T-helper 2 cell treated with Interferon-gamma antibody and Interleukin-4, amounts not matched to agents 5 μg/mL and 100 μg/mL, for 36 hours (primary cell): ENCODE results near the gene CD36.
"Not testable (repeated sequence)": the region's sequence is repeated elsewhere in the genome, so short reads cannot be mapped to it uniquely, and the experiment has no call there.

Experiments
- DNase-seq: peaks from one replicate; pipeline ENCODE4 v3.0.0; 2021; ENCODE audit warnings: low spot score
- H3K27ac Mint-ChIP-seq: one replicate; pipeline ENCODE4 v1.8.0; 2021; ENCODE audit warnings: mild to moderate bottlenecking, mixed read lengths
- H3K27me3 Mint-ChIP-seq: one replicate; pipeline ENCODE4 v1.8.0; 2021; ENCODE audit warnings: low read depth, mixed read lengths
- H3K36me3 Mint-ChIP-seq: one replicate; pipeline ENCODE4 v1.8.0; 2021; ENCODE audit warnings: low read depth, mixed read lengths
- H3K4me1 Mint-ChIP-seq: one replicate; pipeline ENCODE4 v1.8.0; 2021; ENCODE audit warnings: low read depth, mixed read lengths
- H3K4me3 Mint-ChIP-seq: one replicate; pipeline ENCODE4 v1.8.0; 2022; ENCODE audit warnings: mild to moderate bottlenecking, moderate library complexity, mixed read lengths
- H3K9me3 Mint-ChIP-seq: one replicate; pipeline ENCODE4 v1.8.0; 2021; ENCODE audit warnings: mixed read lengths

The CD36 gene

GRCh38 chr7:80650030-80650429 is 11.6 kb downstream of the CD36 start:
- no peak overlapping the region for H3K27ac Mint-ChIP-seq
- H3K4me3 Mint-ChIP-seq, result no peak overlapping the region
- no peak for DNase-seq
- no peaks in the 10 kb centered on the region for H3K9me3 Mint-ChIP-seq
- no peaks in the 10 kb centered on the region for H3K36me3 Mint-ChIP-seq
- H3K27me3 Mint-ChIP-seq, result no peaks in the 10 kb centered on the region
- no peaks in the 10 kb centered on the region for H3K4me1 Mint-ChIP-seq

- no peaks in the 10 kb centered on the region for H3K27me3 Mint-ChIP-seq
- H3K36me3 Mint-ChIP-seq, result no peaks in the 10 kb centered on the region
- H3K27ac Mint-ChIP-seq, result no peak overlapping the region
- H3K9me3 Mint-ChIP-seq, result no peaks in the 10 kb centered on the region
- DNase-seq, result no peak
- no peaks in the 10 kb centered on the region for H3K4me1 Mint-ChIP-seq
- H3K4me3 Mint-ChIP-seq, result no peak overlapping the region
Observed at GRCh38 chr7:80651471-80651870, 13.0 kb downstream of the CD36 start.

GRCh38 chr7:80653244-80653643 is 14.8 kb downstream of the CD36 start:
- no peak overlapping the region for H3K27ac Mint-ChIP-seq
- H3K27me3 Mint-ChIP-seq, result no peaks in the 10 kb centered on the region
- H3K36me3 Mint-ChIP-seq, result no peaks in the 10 kb centered on the region
- no peak overlapping the region for H3K4me3 Mint-ChIP-seq
- H3K9me3 Mint-ChIP-seq, result no peaks in the 10 kb centered on the region
- no peaks in the 10 kb centered on the region for H3K4me1 Mint-ChIP-seq
- DNase-seq, result no peak

GRCh38 chr7:80654887-80655340 is 16.5 kb downstream of the CD36 start:
- Mint-ChIP-seq H3K4me3 (no peak overlapping the region), H3K27me3 (no peaks in the 10 kb centered on the region), H3K4me1 (no peaks in the 10 kb centered on the region), H3K27ac (no peak overlapping the region), H3K36me3 (no peaks in the 10 kb centered on the region), H3K9me3 (no peaks in the 10 kb centered on the region)
- no peak for DNase-seq

DNA sequence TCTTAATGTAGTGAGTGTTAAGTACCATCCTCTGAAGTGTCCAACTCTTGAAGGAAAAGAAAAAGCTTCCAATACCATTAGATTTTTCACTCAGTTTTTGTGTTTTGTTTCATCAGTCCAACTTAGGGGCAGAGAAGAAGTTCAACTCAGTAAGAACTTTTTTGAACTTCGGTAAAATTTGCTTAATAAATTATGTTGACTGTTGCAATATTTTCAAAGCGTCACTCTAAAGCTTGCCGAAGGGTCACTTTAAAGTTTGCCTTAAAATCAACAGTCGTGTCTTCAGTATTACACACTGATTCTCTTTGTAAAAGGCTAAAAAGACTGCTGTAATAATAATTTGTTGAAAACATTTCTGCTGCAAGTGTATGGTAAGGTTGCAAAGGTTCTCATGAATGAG is 17.6 kb downstream of the CD36 start:
- H3K27me3 Mint-ChIP-seq, result no peaks in the 10 kb centered on the region
- H3K9me3 Mint-ChIP-seq, result no peaks in the 10 kb centered on the region
- no peaks in the 10 kb centered on the region for H3K36me3 Mint-ChIP-seq
- no peak overlapping the region for H3K27ac Mint-ChIP-seq
- H3K4me1 Mint-ChIP-seq, result no peaks in the 10 kb centered on the region
- H3K4me3 Mint-ChIP-seq, result no peak overlapping the region
- no peak for DNase-seq

DNA sequence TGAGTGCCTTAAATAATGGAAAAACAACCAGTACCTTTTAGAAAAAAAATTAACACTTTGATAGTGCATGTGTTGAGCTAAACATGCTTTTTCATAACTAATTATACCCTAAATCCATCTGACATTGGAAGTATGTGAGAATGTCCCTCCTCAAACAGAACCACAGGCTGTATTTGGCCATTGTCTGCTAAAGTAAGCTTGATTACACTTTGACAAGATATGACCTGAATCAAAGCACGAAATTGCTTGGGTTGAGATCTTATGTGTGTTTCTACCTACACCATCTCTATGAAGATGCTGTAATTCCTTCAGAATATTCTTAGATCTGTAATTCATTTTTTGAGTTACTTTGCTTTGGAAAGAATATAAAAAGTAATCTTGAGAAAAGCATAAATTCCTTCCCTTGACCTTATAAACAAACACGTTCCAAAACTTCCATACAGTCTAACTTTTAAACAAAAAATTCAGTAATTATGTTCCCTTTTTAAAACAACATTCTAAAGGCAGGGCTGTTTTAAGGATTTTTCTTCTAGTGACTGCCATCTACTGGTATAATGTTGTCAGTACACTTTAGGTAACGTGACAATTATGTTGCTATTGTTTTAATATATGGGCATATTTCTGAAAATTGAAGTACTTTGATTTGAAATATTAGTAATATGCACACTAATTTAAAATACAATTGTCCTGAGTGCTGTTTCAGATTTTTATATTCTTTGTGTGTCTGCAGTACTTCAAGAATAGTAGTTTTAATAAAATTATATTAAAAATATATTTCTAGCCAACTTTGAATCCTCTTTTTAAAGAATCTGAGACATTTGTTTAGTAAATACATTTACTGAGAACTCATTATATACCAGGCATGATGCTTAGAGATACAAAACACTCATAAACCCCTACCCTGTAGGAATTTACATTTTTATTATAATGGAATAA is 20.9 kb downstream of the CD36 start:
- H3K4me1 Mint-ChIP-seq, result no peaks in the 10 kb centered on the region
- no peaks in the 10 kb centered on the region for H3K9me3 Mint-ChIP-seq
- H3K36me3 Mint-ChIP-seq, result no peaks in the 10 kb centered on the region
- H3K4me3 Mint-ChIP-seq, result no peak overlapping the region
- no peak for DNase-seq
- H3K27me3 Mint-ChIP-seq, result no peaks in the 10 kb centered on the region
- no peak overlapping the region for H3K27ac Mint-ChIP-seq

DNA sequence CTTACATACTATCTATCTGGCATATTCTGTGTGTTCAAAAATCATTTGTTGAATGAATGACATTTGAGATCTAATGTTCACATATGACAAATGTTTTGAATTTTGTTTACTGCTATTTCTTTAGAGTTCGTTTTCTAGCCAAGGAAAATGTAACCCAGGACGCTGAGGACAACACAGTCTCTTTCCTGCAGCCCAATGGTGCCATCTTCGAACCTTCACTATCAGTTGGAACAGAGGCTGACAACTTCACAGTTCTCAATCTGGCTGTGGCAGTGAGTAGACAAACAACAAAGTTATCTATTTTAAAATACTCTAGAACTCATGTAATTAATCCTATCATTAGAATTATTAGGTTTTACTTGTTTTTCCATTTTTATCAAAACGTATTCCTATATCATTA is 22.5 kb downstream of the CD36 start:
- no peaks in the 10 kb centered on the region for H3K9me3 Mint-ChIP-seq
- H3K27me3 Mint-ChIP-seq, result no peaks in the 10 kb centered on the region
- no peaks in the 10 kb centered on the region for H3K4me1 Mint-ChIP-seq
- H3K4me3 Mint-ChIP-seq, result no peak overlapping the region
- DNase-seq, result no peak
- no peak overlapping the region for H3K27ac Mint-ChIP-seq
- no peaks in the 10 kb centered on the region for H3K36me3 Mint-ChIP-seq

GRCh38 chr7:80661729-80662128 is 23.3 kb downstream of the CD36 start:
- DNase-seq, result no peak
- Mint-ChIP-seq H3K4me3 (no peak overlapping the region), H3K27ac (no peak overlapping the region), H3K36me3 (no peaks in the 10 kb centered on the region), H3K27me3 (no peaks in the 10 kb centered on the region), H3K4me1 (no peaks in the 10 kb centered on the region), H3K9me3 (no peaks in the 10 kb centered on the region)

DNA sequence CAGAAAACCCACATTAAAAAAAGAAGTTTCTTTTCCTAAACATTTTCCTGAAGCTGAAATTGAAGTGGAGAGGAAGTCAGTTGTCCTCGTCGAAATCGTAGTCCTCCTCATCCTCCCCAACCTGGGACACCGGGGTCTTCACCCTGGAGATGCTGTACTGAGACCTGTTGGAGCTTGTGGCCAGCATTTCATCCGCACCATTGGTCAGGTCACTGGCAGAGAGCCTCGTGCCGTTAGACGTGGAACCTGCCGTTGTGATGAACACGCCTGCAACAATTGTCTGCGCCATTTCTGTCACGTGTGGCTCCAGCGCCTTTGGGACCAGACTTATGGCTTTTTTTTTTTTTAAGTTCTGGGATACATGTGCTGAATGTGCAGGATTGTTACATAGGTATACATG is 23.8 kb downstream of the CD36 start:
- no peaks in the 10 kb centered on the region for H3K4me1 Mint-ChIP-seq
- DNase-seq, result no peak
- no peaks in the 10 kb centered on the region for H3K36me3 Mint-ChIP-seq
- H3K27ac Mint-ChIP-seq, result no peak overlapping the region
- H3K4me3 Mint-ChIP-seq, result no peak overlapping the region
- no peaks in the 10 kb centered on the region for H3K9me3 Mint-ChIP-seq
- H3K27me3 Mint-ChIP-seq, result no peaks in the 10 kb centered on the region

DNA sequence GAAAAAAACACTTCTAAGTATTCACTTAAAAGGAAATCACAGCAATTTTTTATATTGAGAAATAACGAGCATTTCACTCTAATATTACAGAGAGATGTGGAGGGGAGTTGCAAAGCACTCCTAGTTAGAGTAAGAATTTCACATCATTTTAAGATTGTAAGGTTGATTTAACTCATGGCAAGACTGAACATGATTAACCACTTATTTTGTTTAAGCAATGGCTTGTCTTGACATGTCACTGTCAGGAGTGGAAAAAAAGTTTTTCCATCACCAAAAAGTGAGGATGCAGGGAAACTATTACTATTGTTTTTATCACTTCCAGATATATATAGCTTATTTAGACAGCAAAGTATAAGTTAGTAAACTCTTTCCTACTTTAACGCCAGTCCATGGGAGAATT is 27.1 kb downstream of the CD36 start:
- H3K9me3 Mint-ChIP-seq, result no peaks in the 10 kb centered on the region
- H3K4me3 Mint-ChIP-seq, result no peak overlapping the region
- H3K27ac Mint-ChIP-seq, result no peak overlapping the region
- H3K4me1 Mint-ChIP-seq, result no peaks in the 10 kb centered on the region
- H3K27me3 Mint-ChIP-seq, result no peaks in the 10 kb centered on the region
- no peaks in the 10 kb centered on the region for H3K36me3 Mint-ChIP-seq
- no peak for DNase-seq

DNA sequence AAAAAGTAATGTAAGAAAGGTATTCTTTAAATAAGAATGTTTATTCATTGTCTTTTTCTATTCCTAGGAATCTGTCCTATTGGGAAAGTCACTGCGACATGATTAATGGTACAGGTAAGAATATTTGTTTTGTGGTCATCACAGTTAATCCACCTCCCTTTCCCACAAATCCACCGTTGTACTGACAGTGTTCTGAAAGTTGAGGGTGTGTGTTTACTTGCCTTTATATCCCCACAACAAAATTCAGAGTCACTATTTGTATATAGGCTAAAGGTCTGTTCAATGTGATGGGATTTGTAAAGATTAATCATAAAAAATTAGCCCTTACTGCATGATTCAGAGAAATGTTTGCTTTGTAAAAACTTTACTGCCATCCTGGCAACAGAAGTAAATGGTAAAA is 27.9 kb downstream of the CD36 start:
- Mint-ChIP-seq H3K4me3 (no peak overlapping the region), H3K36me3 (no peaks in the 10 kb centered on the region), H3K9me3 (no peaks in the 10 kb centered on the region), H3K27ac (no peak overlapping the region), H3K4me1 (no peaks in the 10 kb centered on the region), H3K27me3 (no peaks in the 10 kb centered on the region)
- DNase-seq, result no peak

GRCh38 chr7:80669367-80669766 is 30.9 kb downstream of the CD36 start:
- DNase-seq, H3K4me1 Mint-ChIP-seq, H3K27ac Mint-ChIP-seq, H3K4me3 Mint-ChIP-seq, H3K9me3 Mint-ChIP-seq, H3K27me3 Mint-ChIP-seq, H3K36me3 Mint-ChIP-seq: not testable (repeated sequence)

DNA sequence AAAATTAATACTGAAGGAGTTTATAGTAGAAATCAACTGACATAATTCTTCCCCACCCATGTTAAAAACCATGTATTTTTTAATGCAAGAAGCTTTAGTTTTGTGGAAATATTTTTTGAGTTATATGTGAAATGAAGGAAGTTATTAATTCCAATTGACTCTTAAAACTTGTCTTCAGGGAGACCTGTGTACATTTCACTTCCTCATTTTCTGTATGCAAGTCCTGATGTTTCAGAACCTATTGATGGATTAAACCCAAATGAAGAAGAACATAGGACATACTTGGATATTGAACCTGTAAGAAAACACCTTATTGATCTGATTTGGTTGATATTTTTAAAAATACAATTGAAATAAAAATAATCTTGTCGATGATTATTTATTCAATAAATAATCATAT is 33.3 kb downstream of the CD36 start:
- Mint-ChIP-seq H3K27me3 (no peaks in the 10 kb centered on the region), H3K9me3 (no peaks in the 10 kb centered on the region), H3K4me1 (no peaks in the 10 kb centered on the region), H3K36me3 (no peaks in the 10 kb centered on the region), H3K4me3 (no peak overlapping the region), H3K27ac (no peak overlapping the region)
- DNase-seq, result no peak

DNA sequence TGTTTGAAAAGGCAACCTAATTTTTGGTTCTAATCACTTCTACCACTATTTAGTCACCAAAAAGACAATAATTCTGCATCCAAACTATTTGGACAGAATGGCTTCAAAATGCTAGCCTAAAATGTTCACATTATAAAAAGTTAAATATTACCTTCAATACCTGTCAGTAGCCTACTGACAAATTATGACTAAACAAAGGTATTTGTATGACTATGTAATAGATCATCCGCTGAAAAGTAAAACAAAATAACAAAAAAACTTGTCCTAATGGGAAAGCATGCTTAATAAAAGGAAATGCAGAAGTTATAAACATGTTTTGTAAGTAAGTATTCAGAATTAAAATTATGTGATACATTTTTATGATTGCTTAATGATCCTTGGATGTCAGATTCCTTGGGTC is 36.6 kb downstream of the CD36 start:
- Mint-ChIP-seq H3K27ac (no peak overlapping the region), H3K27me3 (no peaks in the 10 kb centered on the region), H3K36me3 (no peaks in the 10 kb centered on the region), H3K4me3 (no peak overlapping the region), H3K9me3 (no peaks in the 10 kb centered on the region), H3K4me1 (no peaks in the 10 kb centered on the region)
- DNase-seq, result no peak

DNA sequence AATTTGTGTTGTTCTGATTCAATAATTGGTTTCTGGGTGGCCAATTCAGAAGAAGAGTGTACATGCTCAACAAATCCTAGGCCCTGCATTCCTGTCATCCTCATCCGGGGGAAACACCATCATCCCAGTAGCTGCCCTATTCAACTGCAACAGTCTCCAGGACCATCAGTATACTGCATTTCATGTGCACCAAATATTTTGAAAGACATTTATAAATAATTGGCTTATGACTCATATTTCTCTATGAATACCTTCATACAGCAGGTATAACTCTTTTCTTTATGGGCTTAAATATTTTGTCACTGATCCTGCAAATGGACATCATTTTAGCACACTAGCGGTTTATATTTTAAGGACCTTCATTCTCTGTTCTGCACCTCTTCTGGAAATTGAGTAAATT is 38.0 kb downstream of the CD36 start:
- Mint-ChIP-seq H3K36me3 (no peaks in the 10 kb centered on the region), H3K4me3 (no peak overlapping the region), H3K9me3 (no peaks in the 10 kb centered on the region), H3K27me3 (no peaks in the 10 kb centered on the region), H3K27ac (no peak overlapping the region), H3K4me1 (no peaks in the 10 kb centered on the region)
- DNase-seq, result no peak
